Activated B cell treated with CpG ODN at 0.5 μM for 24 hours (primary cell): ENCODE measurements around the gene ARHGAP6. TPM values are rescaled to one million over a fixed set of nuclear protein-coding genes. Genes with fewer than 3 reads are reported as not detected.

Experiments
- ATAC-seq: fragments of 200-7000 bp; cut with Tn5 transposase; one replicate; pipeline ENCODE4 v1.10.0; 2021; ENCODE audit warnings: low read depth, mild to moderate bottlenecking, moderate library complexity
- CTCF ChIA-PET: fragments of 350-600 bp; sonication (Branson Sonifier 250); formaldehyde crosslinking; loops from one replicate; lab custom pipeline; 2021; ENCODE audit warnings: antibody characterized with exemption; lab: Charles Lee
- POLR2A ChIA-PET: fragments of 350-600 bp; sonication (Branson Sonifier 250); formaldehyde crosslinking; loops from one replicate; lab custom pipeline; 2021; ENCODE audit warnings: antibody characterized with exemption; lab: Charles Lee
- DNase-seq: peaks from one replicate; pipeline ENCODE4 v3.0.0; 2022
- H3K27ac Mint-ChIP-seq: one replicate; pipeline ENCODE4 v1.8.0; 2020; ENCODE audit warnings: mixed read lengths
- H3K27me3 Mint-ChIP-seq: one replicate; pipeline ENCODE4 v1.8.0; 2021; ENCODE audit warnings: mixed read lengths
- H3K36me3 Mint-ChIP-seq: one replicate; pipeline ENCODE4 v1.8.0; 2021; ENCODE audit warnings: low read depth, mixed read lengths
- H3K4me1 Mint-ChIP-seq: one replicate; pipeline ENCODE4 v1.8.0; 2021; ENCODE audit warnings: mixed read lengths
- H3K4me3 Mint-ChIP-seq: one replicate; pipeline ENCODE4 v1.8.0; 2020; ENCODE audit warnings: mild to moderate bottlenecking, mixed read lengths
- H3K9me3 Mint-ChIP-seq: one replicate; pipeline ENCODE4 v1.8.0; 2020; ENCODE audit warnings: mixed read lengths
- intact Hi-C: fragments of 100-400 bp; cut with micrococcal nuclease; formaldehyde crosslinking; loops from one replicate; pipeline ENCODE4 v1.15.1; 2024
- total RNA-seq: library from RNA; stranded (reverse); gene quantifications from 2 replicates; pipeline ENCODE4 v1.2.3, GENCODE V29; 2022
- TF ChIP-seq, protein P1 (sequence below): fragments of 200-600 bp; IDR thresholded peaks from one replicate; pipeline ENCODE4 v1.8.0; 2022; ENCODE audit warnings: antibody characterized with exemption, mild to moderate bottlenecking

The ARHGAP6 gene
- total RNA-seq, 1 donor from 2014 or later: 0.42 TPM

DNA sequence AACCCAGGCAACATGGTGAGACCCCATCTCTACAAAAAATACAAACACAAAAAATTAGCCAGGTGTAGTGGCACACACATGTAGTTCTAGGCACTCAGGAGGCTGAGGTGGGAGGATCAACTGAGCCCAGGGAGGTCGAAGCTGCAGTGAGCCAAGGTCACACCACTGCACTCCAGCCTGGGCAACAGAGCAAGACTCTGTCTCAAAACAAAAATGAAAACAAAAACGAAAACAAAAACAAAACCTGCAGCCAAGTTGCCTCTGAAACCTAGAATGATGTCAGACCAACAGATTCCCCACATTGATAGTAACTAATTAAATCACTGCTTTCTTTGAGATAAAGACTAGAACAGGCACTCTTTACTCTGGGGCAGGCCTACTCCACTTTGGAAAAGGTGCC is 268.0 kb downstream of the ARHGAP6 start:
- Mint-ChIP-seq H3K27me3 (no peaks in the 10 kb centered on the region), H3K27ac (no peak overlapping the region), H3K9me3 (no peaks in the 10 kb centered on the region), H3K4me3 (no peak overlapping the region), H3K36me3 (no peaks in the 10 kb centered on the region), H3K4me1 (no peaks in the 10 kb centered on the region)
- TF ChIP-seq, protein P1, sequence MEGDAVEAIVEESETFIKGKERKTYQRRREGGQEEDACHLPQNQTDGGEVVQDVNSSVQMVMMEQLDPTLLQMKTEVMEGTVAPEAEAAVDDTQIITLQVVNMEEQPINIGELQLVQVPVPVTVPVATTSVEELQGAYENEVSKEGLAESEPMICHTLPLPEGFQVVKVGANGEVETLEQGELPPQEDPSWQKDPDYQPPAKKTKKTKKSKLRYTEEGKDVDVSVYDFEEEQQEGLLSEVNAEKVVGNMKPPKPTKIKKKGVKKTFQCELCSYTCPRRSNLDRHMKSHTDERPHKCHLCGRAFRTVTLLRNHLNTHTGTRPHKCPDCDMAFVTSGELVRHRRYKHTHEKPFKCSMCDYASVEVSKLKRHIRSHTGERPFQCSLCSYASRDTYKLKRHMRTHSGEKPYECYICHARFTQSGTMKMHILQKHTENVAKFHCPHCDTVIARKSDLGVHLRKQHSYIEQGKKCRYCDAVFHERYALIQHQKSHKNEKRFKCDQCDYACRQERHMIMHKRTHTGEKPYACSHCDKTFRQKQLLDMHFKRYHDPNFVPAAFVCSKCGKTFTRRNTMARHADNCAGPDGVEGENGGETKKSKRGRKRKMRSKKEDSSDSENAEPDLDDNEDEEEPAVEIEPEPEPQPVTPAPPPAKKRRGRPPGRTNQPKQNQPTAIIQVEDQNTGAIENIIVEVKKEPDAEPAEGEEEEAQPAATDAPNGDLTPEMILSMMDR: no peak
- CTCF ChIA-PET: no interaction called here
- intact Hi-C loops: no loop called here
- ATAC-seq (no peak), DNase-seq (no peak)
- POLR2A ChIA-PET: no interaction called here

GRCh38 chrX:11395859-11396258 is 269.9 kb downstream of the ARHGAP6 start:
- ChIA-PET POLR2A (no interaction called here), CTCF (no interaction called here)
- intact Hi-C loops: no loop called here
- Mint-ChIP-seq H3K27me3 (no peaks in the 10 kb centered on the region), H3K9me3 (no peaks in the 10 kb centered on the region), H3K4me1 (no peaks in the 10 kb centered on the region), H3K27ac (no peak overlapping the region), H3K4me3 (no peak overlapping the region), H3K36me3 (no peaks in the 10 kb centered on the region)
- no peak for ATAC-seq
- TF ChIP-seq, protein P1: no peak
- no peak for DNase-seq

- intact Hi-C loops: no loop called here
- no peak for DNase-seq
- Mint-ChIP-seq H3K9me3 (no peaks in the 10 kb centered on the region), H3K4me3 (no peak overlapping the region), H3K27me3 (no peaks in the 10 kb centered on the region), H3K4me1 (no peaks in the 10 kb centered on the region), H3K36me3 (no peaks in the 10 kb centered on the region), H3K27ac (no peak overlapping the region)
- TF ChIP-seq, protein P1: no peak
- ChIA-PET CTCF (no interaction called here), POLR2A (no interaction called here)
- ATAC-seq: no peak
Measured at GRCh38 chrX:11393949-11394654, 271.6 kb downstream of the ARHGAP6 start.

- H3K9me3 Mint-ChIP-seq: no peaks in the 10 kb centered on the region
- TF ChIP-seq, protein P1: no peak
- no peaks in the 10 kb centered on the region for H3K27me3 Mint-ChIP-seq
- peaks cover 8% of the 10 kb centered on the region for H3K4me1 Mint-ChIP-seq
- H3K36me3 Mint-ChIP-seq: no peaks in the 10 kb centered on the region
- ATAC-seq (no peak), DNase-seq (no peak)
- intact Hi-C loops: no loop called here
- H3K27ac Mint-ChIP-seq: no peak overlapping the region
- CTCF ChIA-PET: no interaction called here
- POLR2A ChIA-PET: no interaction called here
- no peak overlapping the region for H3K4me3 Mint-ChIP-seq
Measured at GRCh38 chrX:11386812-11387211, 278.9 kb downstream of the ARHGAP6 start.

- H3K9me3 Mint-ChIP-seq: no peaks in the 10 kb centered on the region
- intact Hi-C loops: no loop called here
- DNase-seq (no peak), ATAC-seq (no peak)
- H3K36me3 Mint-ChIP-seq: no peaks in the 10 kb centered on the region
- no peak overlapping the region for H3K4me3 Mint-ChIP-seq
- CTCF ChIA-PET: no interaction called here
- peaks cover 14% of the 10 kb centered on the region for H3K4me1 Mint-ChIP-seq
- TF ChIP-seq, protein P1: no peak
- H3K27ac Mint-ChIP-seq: no peak overlapping the region
- POLR2A ChIA-PET: no interaction called here
- no peaks in the 10 kb centered on the region for H3K27me3 Mint-ChIP-seq
Measured at GRCh38 chrX:11386001-11386523, 279.7 kb downstream of the ARHGAP6 start.
